NT2/D1 (cell line): ENCODE data around the gene RABGGTA.

ENCODE experiments used
- YY1 ChIP-seq: IDR thresholded peaks from 2 replicates; pipeline ENCODE4 v1.6.1; 2011; ENCODE audit not compliant: insufficient read length, insufficient read depth
- ZNF274 ChIP-seq: IDR thresholded peaks from 2 replicates; pipeline ENCODE4 v1.6.1; 2011; ENCODE audit warnings: mild to moderate bottlenecking, low read depth, low read length

DNA sequence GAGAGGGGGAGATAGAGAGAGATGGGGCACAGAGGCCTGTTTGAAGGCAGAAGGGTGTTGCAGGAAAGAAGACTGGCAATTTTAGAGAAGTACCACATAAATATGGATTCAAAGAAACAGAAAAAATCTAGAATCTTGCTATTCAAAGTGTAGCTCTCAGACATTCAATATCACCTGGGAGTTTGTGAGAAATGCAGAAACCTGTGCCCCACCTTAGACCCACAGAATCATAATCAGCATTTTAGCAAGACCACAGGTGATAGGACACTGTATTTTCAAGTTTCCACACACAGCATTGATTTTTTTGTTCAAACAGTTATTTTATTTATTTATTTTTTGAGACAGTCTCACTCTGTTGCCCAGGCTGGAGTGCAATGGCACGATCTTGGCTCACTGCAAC is 42.5 kb downstream of the RABGGTA start:
- TF ChIP-seq ZNF274 = no peak
- no peak for TF ChIP-seq YY1
